Dermis microvascular lymphatic vessel endothelial cell (primary cell): ENCODE measurements around the gene C2CD2. TPM values are rescaled to one million over a fixed set of nuclear protein-coding genes. Genes with fewer than 3 reads are reported as not detected.
"Not testable (repeated sequence)": the region's sequence is repeated elsewhere in the genome, so short reads cannot be mapped to it uniquely, and the experiment has no call there.

Experiments used
- DNase-seq, 2 donors: peaks; one replicate each; pipeline versions ENCODE4 v3.0.0 to v3.0.0-alpha.2; 2010; ENCODE audit warnings: low read depth in 2 of 2
- total RNA-seq: library from RNA; depleted of rRNA; stranded (reverse); fragments of >200 nt; gene quantifications from 2 replicates; pipeline ENCODE4 v1.2.1, GENCODE V29; 2014

Gene C2CD2
- total RNA-seq, 1 donor from 2014 or later: 25.5 TPM

DNA sequence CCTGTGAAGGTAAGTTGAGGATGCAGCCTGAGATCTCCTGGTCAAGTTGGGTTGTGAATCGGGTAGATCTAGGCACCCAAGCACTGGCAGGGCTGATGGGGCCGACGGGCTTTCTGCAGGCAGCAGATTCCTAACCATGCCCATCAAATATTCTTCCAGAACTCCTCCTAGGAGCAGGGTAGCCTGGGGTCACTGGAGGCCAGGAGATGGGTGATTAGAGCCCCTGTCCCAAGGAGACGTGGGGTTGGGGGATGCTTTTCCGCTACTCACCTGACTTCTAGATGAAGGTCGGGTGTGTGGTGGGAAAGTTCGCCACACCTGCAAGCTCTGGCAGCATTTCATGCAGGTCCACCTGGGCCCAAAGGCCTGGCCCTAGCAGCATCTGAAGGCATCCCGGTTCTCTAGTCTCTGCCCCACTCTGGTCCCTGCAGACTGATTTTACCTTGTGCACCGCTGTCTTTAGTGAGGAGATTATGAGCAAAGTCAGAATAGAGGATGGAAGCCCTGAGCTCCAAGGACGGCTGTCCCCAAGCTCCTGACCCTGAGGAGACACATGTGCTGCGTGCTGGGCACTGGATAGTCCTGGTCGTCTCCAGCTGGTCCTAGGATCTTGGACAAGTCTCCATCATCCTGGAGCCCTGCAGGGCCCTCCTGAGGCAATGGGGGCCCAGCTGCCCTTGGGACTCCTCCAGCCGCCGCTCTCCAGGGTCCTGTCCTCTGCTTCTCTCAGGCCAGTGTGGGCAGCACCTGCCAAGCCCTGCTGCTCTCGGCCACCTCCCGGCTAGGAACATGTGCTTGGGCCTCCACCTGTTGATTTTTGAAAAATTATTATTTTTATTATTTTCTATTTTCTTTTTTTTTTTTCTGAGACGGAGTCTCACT lies 21.8 kb upstream of the C2CD2 start:
- no peak for DNase-seq

DNA sequence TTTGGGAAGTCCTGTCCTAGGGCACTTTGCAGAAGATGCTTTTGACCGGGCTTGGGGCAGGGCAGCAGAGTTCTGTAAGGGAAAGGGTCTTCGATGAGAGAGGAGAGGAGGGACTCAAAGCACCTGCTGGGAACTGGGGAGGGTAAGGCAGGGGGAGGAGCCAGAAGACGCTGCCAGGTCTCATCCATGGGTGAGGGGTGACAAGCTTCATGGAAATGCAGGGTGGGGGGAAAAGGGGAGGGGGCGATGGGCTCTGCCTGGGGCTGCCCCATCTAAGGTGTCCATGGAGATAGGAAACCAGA lies 20.9 kb upstream of the C2CD2 start:
- DNase-seq: no peak

DNA sequence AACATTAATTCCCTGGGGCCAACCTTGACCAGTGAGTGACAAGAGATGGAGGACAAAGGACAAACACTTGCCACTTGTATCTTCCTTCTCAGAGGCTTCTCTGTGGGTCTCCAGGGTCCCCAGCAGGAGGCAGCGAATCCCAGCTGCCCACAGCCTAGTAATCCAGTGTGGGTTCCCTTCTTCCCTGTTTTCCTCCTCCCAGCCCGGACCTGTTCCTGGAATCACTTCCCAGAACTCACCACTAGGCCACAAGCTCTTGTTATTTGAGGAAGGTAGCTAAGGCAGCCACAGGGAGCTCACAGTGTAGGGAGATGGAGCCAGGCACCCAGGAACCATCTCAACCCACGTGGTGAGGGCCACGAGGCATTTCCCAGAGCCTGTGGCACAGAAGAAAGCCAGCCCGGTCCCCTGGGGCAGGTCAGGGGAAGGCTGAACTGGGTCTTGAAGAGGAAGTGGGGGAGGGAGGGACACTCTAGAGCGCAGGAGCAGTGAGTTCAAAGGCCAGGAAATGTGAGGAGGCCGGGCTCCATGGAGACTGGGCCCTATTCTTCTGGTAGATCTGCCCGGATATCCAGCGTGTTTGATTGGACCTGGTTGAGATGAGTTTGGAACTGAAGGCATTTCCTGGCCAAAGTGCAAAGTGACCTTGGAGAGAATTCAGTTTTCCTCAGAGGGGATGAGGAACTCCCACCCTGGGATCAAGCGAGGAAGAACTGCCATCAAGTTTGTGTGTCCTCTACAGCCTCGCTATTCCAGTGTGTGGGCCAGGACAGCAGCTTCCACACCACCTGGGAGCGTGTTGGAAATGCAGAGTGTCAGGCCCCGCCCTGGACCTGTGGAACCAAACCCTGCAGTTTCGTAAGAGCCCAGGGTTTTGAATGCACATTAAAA lies 20.3 kb upstream of the C2CD2 start:
- DNase-seq: no peak

DNA sequence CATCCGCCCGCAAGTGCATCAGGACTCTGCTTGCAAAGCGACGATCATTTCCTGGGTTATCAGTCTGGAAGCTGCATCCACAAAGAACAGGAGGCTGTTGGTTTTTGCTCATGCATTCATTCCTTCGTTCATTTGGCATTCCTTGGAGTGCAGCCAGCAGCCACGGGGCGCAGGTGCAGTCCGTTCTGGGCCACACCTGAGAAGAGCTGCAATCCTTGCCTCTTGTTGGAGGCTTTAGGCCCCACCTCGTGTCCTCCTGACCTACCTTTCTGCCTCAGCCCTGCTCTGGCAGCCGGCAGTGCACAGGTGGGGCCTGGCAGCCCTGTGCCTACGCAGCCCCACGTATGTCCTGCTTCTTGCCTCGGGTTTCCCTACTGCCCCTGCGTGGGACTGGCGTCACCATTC lies 19.6 kb upstream of the C2CD2 start:
- no peak for DNase-seq

DNA sequence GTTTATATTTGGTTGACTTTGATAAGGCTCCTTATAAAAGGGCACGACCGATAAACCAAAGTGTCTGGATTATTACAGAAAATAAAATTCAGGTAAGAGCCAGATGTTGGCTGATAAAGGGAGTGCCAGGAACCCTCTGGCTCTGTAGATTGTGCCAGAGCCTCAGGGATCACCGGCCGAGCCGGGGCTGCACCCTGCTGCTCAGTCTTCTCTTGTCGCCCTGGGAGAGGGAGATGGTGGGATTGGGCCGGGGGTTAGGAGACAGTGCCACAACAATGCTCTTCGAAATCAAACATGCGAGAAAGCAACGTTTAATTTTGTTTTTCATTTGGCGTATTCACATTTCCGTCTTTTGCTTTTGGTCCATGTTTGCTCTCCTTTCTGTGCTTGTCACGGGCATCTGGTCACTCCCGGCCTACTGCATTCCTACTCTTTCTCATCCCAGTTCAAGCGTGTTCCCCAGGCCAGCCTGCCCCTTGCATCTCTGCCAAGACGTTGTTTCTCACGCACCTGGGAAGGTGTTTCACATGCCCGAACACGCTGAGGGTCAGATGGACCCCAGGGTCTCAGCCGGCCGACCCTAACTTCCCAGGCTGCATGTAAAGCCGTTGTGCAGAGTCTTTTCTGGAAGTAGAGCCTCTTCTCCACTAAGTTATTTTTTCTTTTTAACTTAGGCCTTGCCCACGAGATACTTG lies 18.8 kb upstream of the C2CD2 start:
- DNase-seq: no peak

DNA sequence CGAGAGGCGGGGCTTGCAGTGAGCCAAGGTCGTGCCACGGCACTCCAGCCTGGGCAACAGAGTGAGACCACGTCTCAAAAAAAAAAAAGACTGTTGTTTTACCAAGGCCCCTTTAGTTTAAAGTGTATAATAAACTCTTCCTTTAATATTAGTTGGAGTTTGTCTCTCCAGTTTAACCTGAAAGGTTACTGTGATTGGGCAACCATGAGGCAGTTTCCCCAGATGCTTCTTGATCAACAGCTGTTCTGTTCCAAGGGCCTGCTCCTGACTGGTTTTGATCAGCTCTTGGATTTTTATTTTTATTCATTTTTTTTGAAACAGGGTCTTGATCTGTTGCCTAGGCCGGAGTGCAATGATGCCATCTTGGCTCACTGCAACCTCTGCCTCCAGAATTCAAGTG lies 18.1 kb upstream of the C2CD2 start:
- DNase-seq: no peak

DNA sequence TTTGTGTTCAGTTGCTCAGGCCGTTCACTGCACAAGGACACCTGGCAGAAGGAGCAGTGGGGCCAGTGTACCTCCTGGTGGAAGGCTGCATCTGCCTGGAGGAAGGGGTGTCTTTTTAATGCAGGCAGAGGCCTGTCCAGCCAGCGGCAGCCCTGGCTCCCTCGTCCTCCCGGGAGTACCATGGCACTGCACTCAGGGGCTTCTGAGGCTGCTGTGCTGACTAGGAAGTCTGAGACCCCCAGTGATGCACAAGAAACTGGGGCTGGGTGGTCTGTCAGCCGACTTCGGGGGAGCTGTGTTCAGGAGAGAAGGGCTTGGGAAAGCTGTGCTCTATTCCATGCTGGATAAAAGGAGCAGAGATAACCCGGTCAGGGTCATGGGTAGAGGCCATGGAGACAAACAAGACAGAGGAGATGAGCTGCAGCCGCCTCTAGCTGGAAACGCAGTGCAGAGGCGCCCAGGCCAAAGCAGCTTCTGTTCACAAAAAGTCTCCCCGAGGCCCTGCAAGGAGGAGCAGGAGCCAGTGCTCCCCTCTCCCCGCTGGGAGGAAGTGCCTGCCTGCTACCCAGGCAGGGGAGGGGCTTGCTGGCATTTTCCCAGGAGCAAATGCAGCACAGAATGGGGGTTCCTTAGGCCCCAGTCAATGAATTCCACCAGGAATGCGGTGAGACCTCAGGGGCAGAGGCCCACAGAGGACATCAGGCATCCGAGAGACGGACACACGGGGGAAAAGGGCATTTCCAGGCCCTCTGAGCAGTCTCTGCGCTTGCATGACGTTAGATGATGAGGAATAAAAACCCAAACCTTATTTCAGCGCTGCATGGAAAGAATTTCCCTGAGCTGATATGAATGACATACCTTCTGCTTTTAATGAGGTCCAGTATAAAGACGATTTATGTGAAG lies 17.2 kb upstream of the C2CD2 start:
- DNase-seq: no peak

DNA sequence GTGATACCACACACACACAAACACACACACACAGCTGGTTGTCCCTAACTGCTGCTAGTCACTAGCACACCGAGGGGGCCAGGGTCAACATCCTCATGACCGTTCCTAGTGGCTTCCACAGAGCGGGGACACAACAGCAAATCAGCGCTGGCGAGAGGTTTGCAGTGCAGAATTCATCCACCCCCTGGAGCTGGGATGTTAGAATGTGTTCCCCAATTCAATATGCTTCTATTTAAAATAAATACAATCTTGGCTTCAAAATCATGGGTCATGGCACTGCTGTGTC lies 16.2 kb upstream of the C2CD2 start:
- no peak for DNase-seq

DNA sequence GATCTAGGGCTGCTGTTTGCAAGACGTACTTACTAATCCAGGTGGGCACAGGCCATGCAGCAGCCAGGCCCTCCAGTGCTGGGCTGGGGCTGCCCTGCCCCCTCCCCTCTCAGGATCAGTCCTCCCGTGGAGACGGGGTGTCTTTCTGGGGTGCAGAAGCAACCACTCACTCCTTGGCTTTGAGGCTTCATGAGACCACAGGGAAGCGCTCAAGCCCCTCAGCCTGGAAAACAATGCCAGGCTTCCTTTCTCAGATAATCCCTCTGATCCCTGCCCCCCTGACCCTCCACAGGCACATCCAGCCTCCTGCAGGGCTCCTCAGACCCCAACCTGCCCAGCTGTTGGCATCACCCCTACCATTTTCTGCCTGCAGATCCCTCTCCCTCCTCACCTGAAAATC lies 13.9 kb upstream of the C2CD2 start:
- DNase-seq: no peak

DNA sequence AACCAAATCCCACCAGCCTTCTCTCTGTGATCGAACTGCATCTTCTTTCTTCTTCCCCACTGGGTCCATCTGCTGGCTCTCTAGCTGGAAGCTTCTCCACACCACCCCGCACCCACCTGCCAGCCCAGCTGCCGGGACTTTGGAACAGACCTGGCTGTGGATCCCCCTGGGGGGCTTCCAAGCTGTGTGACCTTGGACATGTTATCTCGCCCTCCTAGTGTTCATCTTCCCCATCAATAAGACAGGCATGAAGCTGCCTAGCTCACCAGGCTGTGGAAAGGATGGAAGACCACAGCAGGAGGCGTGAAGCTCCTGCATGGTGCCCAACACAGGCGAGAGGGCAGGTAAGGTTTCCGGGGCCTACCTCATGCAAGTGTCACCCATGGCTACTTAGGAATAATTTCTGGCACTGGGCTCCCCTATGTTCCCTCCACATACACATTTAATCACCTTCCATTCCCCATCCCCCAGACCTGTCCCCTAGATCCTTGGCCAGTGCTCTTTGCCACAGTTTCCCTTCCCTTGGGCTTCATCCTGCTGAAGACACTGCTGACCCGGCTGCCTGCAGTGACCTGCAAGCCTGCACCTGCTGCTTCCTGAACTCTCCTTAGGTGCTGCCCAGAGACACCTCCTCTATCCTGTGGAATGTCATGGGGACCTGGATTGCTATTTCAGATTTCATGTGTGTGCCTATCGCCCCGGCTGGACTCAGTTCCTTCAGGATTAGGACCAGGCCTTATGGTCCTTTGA lies 13.2 kb upstream of the C2CD2 start:
- DNase-seq: no peak

DNA sequence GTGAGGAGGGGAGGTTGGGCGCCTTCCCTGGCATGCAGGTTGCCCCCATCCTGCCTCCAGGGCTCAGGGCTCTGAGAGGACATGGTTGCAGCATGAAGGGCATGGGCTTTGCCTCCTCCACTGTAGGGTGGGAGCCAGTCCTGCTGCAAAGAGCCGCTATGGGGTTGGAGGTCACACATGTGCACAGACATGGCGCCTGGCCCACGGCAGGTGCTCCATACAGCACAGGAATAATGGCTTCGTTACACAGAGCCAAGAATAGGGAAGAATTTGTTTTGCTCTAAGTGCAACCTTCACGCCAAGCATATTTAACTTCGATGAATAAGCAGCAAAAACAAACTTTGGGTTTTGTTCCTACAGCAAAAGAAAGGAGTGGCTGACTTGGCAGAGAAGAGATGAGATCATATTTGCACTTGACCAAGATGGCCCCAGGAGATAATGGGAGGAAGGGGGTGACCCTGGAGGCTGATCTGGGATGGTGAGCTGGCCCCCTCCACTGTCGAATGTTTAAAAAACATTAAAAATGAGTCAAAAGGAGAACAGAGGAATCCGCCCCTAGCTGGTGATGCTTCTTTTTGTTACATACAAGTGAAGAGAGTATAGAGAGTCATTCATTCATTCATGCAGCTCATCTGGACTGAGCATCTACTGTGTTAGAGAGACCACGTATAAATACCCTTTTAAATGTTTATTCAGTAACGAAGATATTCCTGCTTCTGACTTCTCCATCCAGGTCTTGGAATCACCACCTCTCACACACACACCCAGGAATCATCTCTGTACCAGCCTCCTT lies 12.4 kb upstream of the C2CD2 start:
- DNase-seq: no peak

DNA sequence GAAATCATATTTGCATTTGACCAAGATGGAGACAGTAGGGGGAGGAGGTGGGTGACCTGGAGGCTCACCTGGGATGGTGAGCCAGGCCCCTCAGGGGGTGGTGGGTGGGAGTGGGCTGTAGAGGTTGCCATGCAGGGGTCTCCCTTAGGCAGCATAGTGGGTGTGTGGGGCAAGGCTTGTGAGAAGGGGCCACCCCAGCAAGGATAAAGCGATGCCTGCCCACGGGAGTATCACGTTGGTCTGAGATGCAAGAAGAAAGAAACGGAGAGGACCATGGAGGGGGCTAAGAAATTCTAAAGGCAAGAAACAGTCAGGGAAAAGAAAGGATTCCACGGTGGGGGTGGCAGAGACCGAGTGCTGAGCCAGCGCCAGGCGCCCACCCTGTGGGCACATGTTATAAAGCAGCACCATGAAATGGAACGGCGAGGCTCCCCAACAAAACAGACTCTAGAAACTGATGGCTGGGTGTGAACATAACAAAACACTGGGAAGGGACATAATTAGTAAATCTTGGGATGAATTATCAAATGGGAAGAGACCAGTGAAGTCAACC lies 11.7 kb upstream of the C2CD2 start:
- DNase-seq: no peak

DNA sequence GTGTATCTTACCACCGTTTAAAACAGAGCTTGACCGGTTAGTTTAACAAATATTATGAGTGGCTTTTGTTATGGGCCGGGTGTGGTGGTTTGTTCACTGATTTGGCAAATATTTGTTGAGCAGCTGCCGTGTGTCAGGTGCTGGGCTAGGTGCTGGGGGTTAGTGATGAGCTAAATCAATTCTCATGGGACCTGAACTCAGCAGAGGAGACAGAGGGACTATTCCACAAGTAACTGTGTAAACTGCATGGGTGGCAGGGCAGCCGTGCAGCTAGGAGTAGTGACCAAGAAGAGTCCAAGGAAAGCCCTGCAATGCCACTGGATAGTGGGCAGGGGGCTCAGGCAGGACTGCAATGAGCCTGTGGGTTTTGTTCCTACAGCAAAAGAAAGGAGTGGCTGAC lies 11.2 kb upstream of the C2CD2 start:
- no peak for DNase-seq

DNA sequence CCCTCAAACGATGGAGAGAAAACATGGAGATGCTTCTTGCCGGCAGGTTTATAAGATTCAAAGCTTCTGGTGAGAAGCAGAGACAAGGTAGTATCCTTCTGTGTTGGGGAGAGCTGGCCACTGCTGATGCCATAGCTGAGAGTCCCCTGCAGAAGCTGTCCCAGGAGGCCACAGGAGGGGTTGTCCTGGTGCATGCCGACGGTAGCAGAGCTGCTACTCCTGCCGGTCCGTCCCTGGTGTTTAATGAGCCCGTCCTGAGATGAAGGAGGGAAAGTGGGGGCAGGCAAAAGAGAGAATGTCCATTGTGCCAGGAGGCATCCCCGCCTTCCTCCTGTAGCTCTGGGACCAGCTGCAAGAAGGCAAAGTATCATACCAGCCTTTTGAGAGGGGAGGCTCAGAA lies 10.4 kb upstream of the C2CD2 start:
- no peak for DNase-seq

DNA sequence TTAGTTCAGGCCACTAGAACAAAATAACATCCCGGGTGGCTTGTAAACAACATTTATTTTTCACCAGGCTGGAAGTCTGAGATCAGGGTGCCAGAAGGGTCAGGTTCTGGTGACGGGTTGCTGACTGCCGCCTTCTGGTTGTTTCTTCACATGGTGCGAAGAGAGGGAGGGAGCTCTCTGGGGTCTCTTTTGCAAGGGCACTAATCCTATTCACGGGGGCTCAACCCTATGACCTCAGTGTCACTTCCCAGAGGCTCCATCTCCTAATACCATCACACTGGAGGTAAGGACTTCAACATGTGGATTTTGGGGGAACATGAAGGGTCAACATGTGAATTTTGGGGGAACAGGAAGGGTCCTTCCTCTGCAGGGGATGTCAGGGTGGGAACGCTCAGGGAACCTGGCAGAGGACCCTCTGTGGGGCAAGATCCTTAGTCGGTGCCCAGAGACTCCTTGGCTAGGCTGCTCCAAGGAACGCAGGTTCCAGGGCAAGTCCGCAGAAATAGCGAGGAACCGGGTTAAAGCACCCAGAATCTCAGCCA lies 8.7 kb upstream of the C2CD2 start:
- no peak for DNase-seq

DNA sequence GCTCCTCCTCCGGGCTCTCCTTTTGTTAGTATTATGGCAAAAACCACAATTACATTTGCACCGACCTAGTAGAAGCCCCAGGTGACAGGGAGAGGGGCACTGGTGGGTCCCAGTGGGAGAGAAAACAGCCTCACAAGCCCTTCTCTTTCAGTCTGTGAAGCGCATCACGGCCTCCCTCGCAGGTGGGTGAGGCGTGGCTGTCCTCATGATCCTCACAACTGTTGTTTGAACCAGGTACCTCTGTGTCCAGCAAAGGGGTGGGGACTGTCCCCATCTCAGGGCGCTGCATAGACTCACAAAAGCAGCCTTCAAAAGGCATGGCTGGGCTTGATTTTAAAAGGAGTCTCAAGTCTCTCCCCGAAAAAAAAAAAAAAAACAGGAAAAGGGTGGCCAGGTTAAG lies 7.9 kb upstream of the C2CD2 start:
- no peak for DNase-seq

DNA sequence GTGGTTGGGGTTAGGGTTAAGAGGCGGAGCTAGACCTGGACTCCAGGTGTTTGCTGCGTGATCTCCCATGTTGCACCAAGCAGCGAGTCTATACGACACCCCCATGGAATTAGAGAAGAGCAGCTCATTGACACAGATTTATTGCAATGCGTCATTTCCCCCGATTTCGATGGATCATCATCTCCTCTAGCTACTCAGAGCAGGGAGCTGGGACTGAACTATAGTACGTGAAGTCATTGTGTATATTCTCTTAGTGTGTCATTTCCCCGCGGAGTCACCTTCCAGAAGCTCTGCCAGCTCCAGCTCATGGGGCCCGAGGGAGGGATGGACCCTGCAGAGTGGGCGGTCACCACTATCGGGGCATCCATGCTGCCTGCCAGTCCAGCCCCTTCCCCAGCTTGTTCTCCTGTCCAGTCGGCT lies 7.5 kb upstream of the C2CD2 start:
- DNase-seq: peak; percentile 21 to 91

DNA sequence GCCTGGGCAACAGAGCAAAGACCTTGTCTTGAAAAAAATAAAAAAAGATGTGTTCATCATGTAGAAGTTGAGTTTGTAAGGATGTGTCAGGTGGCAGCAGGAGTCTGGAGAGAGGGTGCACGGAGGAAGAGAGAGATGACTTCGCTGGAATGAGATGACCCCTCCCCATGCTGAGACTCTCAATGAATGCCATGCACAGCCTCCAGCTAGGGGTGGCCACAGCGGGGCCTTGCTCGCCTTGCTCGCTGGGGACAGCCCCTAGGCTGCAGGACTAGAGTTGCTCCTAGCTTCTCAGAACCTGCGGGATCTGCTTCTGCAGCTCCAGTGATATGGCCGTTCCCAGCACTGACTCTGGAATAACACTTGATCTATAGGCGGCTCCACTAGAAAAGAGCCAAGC lies 6.6 kb upstream of the C2CD2 start:
- DNase-seq: no peak

DNA sequence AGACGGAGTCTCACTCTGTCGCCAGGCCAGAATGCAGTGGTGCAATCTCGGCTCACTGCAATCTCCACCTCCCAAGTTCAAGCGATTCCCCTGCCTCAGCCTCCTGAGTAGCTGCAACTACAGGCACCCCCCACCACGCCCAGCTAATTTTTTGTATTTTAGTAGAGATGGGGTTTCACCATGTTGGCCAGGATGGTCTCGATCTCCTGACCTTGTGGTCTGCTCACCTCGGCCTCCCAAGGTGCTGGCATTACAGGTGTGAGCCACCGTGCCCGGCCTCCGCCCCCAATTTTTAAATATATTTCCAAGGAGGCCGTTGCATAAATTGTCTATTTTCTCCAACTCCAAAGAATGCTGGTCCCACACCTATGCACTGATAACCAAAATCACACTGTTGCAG lies 5.9 kb upstream of the C2CD2 start:
- not testable (repeated sequence) for DNase-seq
